ENCODE measurements around the gene SERPINI2. TPM values are rescaled to one million over a fixed set of nuclear protein-coding genes. Genes with fewer than 3 reads are reported as not detected.

Gene SERPINI2
- total RNA-seq, 6 experiments from 2014 or later, result not detected

DNA sequence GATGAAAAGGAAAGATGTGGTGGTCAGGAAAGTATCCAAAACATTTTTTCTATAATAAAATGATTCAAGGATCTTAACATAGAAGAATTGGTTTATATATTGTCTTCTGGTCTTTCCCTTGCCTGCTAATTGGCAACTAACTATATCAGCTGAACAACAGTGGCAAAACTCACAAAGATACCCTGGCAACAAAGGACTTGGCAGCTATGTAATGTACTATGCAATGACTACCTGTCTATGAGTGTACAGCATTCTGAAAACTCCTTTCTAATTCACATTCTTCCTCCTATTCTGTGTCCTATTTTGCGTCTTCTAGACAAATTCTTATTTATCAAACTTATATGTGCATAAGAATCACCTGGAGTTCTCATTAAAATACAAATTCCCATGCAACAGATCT is 15.7 kb upstream of the SERPINI2 start:
- Histone ChIP-seq H3K9me3 (no peaks in the 10 kb centered on the region), H3K27ac (no peak overlapping the region), H3K4me3 (no peak overlapping the region), H3K27me3 (no peaks in the 10 kb centered on the region), H3K4me1 (no peaks in the 10 kb centered on the region), H3K36me3 (no peaks in the 10 kb centered on the region)
- WGBS (ENCODE audit: insufficient coverage, low coverage, low lambda C conversion rate, missing lambda C conversion rate), result 19% methylated on average over 1 of the region's 1 CpG
- ATAC-seq (no peak), DNase-seq (no peak)
- no peak for TF ChIP-seq POLR2A (IDR thresholded peaks at IDR 0.05)
- TF ChIP-seq, protein P1, sequence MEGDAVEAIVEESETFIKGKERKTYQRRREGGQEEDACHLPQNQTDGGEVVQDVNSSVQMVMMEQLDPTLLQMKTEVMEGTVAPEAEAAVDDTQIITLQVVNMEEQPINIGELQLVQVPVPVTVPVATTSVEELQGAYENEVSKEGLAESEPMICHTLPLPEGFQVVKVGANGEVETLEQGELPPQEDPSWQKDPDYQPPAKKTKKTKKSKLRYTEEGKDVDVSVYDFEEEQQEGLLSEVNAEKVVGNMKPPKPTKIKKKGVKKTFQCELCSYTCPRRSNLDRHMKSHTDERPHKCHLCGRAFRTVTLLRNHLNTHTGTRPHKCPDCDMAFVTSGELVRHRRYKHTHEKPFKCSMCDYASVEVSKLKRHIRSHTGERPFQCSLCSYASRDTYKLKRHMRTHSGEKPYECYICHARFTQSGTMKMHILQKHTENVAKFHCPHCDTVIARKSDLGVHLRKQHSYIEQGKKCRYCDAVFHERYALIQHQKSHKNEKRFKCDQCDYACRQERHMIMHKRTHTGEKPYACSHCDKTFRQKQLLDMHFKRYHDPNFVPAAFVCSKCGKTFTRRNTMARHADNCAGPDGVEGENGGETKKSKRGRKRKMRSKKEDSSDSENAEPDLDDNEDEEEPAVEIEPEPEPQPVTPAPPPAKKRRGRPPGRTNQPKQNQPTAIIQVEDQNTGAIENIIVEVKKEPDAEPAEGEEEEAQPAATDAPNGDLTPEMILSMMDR (IDR thresholded peaks at IDR 0.05), result no peak
- intact Hi-C loops (cut with DNase I), result no loop called here

DNA sequence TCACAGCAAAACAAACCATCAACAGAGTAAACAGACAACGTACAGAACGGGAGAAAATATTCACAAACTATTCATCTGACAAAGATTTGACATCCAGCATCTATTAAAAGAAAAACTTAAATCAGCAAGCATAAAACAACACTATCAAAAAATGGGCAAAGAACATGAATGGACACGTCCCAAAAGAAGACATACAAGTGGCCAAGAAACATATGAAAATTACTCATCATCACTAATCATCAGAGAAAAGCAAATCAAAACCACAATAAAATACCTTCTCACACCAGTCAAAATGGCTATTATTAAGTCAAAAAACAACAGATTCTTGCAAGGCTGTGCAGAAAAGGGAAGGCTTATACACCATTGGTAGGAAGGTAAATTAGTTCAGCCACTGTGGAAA is 13.7 kb upstream of the SERPINI2 start:
- 32% methylated on average over 3 of the region's 3 CpGs for WGBS (ENCODE audit: insufficient coverage, low coverage, low lambda C conversion rate, missing lambda C conversion rate)
- Histone ChIP-seq H3K9me3 (no peaks in the 10 kb centered on the region), H3K36me3 (no peaks in the 10 kb centered on the region), H3K4me3 (no peak overlapping the region), H3K27ac (no peak overlapping the region), H3K27me3 (no peaks in the 10 kb centered on the region), H3K4me1 (no peaks in the 10 kb centered on the region)
- TF ChIP-seq, protein P1 (IDR thresholded peaks at IDR 0.05), result no peak
- no peak for TF ChIP-seq POLR2A (IDR thresholded peaks at IDR 0.05)
- ATAC-seq (no peak), DNase-seq (no peak)
- intact Hi-C loops (cut with DNase I), result no loop called here

DNA sequence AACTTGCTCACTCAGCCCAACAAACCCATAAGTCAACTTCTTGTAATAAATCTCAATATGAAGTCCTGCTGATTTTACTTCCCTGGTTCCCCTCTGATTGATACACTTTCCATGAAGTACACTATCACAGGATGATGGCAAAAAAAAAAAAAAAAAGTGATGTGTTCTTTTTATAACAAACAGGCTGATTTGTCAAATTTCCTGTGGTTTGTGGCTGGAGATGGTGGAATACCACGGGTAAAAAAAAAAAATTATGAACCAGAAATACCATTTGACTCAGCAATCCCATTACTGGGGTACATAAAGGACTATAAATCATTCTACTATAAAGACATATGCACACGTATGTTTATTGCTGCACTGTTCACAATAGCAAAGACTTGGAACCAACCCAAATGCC is 10.7 kb upstream of the SERPINI2 start:
- DNase-seq (no peak), ATAC-seq (no peak)
- Histone ChIP-seq H3K27ac (no peak overlapping the region), H3K36me3 (no peaks in the 10 kb centered on the region), H3K9me3 (no peaks in the 10 kb centered on the region), H3K4me1 (no peaks in the 10 kb centered on the region), H3K27me3 (no peaks in the 10 kb centered on the region), H3K4me3 (no peak overlapping the region)
- intact Hi-C loops (cut with DNase I), result no loop called here
- TF ChIP-seq, protein P1 (IDR thresholded peaks at IDR 0.05), result no peak
- no peak for TF ChIP-seq POLR2A (IDR thresholded peaks at IDR 0.05)
- WGBS (ENCODE audit: insufficient coverage, low coverage, low lambda C conversion rate, missing lambda C conversion rate), result 57% methylated on average over 2 of the region's 2 CpGs

DNA sequence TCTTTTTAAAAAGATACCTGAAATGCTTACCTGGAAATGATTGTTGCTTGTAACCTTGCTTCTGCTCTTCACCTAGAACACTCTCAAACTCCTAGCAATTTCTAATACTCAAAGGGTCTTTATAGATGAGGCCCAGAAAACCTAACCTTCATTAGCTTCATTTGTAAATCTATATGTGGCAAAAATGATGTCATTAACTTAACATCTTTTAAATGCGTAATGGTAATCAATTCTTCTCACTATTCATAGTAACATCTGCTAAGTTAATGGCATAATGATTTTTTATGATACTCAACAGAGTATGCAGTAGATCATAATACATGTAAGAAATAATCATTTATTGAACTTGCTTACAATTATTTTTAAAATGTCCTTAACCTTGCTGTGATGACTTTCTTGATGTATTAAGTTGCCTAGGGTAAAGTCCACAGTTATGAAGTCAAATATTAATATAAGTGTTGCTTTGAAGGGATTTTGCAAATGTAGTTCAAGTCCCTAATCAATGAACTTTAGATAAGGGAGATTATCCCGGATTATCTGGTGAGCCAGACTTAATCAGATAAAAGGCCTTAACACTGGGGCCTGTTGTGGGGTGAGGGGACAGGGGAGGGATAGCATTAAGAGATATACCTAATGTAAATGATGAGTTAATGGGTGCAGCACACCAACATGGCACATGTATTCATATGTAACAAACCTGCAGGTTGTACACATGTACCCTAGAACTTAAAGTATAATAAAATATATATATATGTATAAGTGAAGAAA is 10.1 kb upstream of the SERPINI2 start:
- 61% methylated on average over 2 of the region's 2 CpGs for WGBS (ENCODE audit: insufficient coverage, low coverage, low lambda C conversion rate, missing lambda C conversion rate)
- TF ChIP-seq, protein P1 (IDR thresholded peaks at IDR 0.05), result no peak
- TF ChIP-seq POLR2A (IDR thresholded peaks at IDR 0.05), result no peak
- H3K4me1 ChIP-seq, result no peaks in the 10 kb centered on the region
- H3K9me3 ChIP-seq, result no peaks in the 10 kb centered on the region
- no peaks in the 10 kb centered on the region for H3K36me3 ChIP-seq
- ATAC-seq, result no peak
- intact Hi-C loops (cut with DNase I), result no loop called here
- no peak for DNase-seq
- no peaks in the 10 kb centered on the region for H3K27me3 ChIP-seq
- no peak overlapping the region for H3K27ac ChIP-seq
- no peak overlapping the region for H3K4me3 ChIP-seq
